Measurements from ENCODE around the gene ANKRD16. TPM values are rescaled to one million over a fixed set of nuclear protein-coding genes. Genes with fewer than 3 reads are reported as not detected.
"Not testable (repeated sequence)": the region's sequence is repeated elsewhere in the genome, so short reads cannot be mapped to it uniquely, and the experiment has no call there.

ANKRD16 gene
- 10 to 100 TPM; 10.2 to 15.5 (median 11.5) TPM for polyA plus RNA-seq (ENCODE audit: insufficient read length in 4 of 4)

DNA sequence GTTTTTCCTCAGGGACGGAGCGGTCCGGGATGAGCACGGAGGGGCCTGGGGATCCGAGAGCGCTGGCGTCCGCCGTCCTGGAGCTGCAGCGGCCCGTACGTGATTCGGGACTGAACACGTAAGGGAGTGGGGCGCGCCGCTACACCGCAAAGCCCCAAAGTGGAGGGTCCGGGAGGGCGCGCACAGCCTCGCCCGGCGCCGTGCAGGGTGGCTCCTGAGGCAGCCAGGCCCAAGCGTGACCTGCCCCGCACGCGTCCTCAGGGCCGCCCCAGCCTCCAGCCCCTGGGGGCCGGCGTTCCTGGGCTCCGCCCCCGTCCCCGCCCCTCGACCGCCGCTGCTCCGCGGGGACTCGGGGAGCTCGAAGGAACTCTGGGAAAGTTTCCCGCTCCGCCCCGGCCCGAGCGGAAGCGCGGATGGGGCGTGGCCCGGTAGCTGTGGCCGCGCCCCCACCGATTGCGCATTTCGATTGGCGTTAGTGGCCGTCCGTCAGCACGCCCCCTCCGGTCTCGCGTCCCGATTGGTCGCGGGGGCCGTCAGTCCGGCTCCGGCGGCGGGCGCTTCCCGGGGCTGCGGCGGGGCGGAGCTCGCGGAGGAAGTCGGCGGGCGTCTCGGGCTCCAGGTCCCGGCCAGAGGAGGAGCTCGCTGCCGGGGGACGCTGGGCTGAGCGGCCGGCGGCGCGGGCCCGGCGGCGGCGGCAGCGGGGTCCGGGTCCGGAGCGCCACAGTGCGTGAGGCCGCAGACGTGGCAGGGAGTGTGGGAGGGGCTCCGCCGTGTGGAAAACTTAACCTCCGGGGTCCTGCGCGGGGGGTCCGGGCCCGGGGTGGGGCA lies at the start of gene ANKRD16, which contains the start of gene FBH1:
ANKRD16 (minus strand) TSS at position 270 of the 828 bp plus-strand sequence. CDS start 539 bp downstream, outside the sequence.
FBH1 (plus strand) TSS at position 620 of the 828 bp plus-strand sequence; CDS start at position 723, 103 bp downstream.
- DNase-seq (ENCODE audit: low read depth in 4 of 4, low spot score in 2 of 4): peak; percentile 87 to 99 (median 98)

DNA sequence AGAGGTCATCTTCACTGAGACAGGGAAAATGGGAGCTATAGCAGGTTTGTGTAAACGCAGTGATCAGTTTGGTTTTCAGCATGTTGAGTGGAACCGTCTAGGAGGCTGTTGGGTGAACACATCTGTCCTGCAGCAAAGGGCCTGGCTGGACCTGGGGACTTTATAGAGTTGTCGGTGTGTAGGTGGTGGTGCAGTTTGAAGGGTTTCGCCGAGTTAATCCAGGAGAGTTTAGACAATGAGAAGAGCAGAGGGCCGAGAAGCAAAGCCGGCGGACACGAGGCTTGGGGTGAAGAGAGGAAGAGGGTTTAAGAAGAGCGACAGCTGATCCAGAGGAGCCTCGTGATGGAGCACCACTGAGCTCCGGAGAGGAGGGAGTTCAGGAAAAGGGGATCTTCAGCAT lies 48.6 kb upstream of the ANKRD16 start:
- no peak for DNase-seq (ENCODE audit: low read depth in 4 of 4, low spot score in 2 of 4)

DNA sequence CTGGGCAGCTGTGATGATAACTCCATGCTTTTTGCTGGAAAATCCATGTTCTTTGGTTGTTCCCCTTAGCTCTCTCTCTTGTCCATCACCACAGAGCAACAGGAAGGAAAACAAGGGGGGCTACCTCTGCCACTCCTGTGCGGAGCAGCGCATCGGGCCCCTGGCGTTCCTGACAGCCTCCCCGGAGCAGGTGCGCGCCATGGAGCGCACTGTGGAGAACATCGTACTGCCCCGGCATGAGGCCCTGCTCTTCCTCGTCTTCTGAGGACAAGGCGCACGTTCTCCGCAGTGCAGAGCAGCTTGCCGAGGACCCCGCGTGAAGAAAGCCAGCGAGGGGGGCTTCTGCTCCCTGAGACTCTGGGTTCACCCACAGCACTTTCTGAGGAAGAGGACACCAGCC lies 47.3 kb upstream of the ANKRD16 start:
- no peak for DNase-seq (ENCODE audit: low read depth in 4 of 4, low spot score in 2 of 4)

DNA sequence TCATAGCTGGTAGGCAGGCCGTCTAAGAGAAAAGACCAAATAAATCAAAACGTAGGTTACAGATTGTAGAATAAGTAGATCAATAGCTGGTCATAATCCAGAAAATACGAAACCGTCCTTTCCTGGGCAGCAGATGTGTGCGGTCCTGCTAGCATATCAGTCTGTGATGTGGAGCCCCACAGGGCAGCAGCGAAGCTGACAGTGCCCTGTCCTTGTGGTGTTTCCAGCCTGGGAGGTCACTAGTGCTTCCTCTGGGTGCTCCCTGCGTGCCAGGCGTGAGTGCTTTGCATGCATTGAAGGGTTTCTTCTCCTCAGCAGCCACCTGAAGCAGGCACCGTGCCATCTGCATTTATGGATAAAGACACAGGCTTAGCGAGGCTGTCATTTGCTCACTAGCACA lies 45.9 kb upstream of the ANKRD16 start:
- no peak for DNase-seq (ENCODE audit: low read depth in 4 of 4, low spot score in 2 of 4)

DNA sequence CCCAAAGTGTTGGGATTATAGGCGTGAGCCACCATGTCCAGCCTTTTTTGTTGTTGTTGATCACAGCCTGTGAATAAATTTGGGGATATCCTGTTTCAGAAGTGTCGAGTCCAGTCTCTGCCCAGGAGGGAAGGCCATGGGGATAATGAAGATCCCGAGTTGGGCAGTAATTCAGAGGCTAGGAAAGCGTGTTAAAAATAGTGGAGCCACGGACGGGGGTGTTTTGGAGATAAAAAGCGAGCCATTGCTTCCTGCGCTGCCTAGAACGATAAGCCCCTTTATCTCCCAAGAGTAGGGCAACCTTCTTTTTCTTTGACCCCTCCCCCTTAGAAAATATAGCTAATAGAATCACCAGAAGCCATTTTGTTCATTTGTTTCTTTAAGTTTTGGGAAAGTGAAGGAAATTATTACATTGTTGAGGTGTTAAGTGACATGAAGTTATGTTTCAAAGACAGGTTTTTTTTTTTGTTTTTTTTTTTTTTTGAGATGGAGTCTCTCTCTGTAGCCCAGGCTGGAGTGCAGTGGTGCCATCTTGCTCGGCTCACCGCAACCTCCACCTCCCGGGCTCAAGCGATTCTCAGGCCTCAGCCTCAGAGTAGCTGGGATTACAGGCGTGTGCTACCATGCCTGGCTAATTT lies 44.3 kb upstream of the ANKRD16 start:
- DNase-seq (ENCODE audit: low read depth in 4 of 4, low spot score in 2 of 4): no peak

DNA sequence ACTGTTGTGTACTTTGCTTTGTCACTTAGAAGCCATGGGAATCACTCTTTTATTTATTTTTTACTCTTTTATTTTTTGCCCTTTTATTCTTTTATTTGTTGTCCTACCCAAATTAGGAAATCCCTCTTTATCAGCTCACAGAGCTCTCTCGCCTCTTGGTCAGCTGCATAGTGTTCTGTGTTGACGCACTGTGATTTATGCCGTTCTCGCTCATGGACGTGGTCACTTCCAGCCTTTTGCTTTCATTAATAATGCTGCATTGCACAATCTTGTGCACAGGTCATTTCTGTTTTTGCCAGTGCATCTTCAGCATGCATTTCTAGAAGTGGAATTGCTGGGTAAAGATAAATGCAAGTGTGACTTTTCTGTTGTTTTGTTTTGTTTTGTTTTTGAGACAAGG lies 42.7 kb upstream of the ANKRD16 start:
- DNase-seq (ENCODE audit: low read depth in 4 of 4, low spot score in 2 of 4): no peak

DNA sequence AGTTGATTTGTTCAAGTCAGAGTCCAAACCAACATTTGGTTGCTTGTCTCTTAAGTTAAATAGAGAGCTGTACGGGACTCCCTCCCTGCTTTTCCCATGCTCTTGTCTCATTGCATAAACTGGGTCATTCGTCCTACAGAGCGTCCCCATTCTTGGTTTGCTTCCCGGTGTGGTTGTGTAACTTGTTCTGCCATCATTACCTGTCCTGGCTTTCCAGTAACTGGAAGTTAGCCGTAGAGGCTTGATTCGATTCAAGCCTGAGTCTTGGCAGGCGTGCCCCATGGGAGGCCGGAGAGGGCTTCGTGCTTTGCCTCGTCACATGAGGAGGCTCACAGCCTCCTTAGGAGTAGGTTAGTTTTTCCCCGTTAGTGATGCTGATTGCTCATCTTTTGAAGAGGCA lies 40.6 kb upstream of the ANKRD16 start:
- no peak for DNase-seq (ENCODE audit: low read depth in 4 of 4, low spot score in 2 of 4)

DNA sequence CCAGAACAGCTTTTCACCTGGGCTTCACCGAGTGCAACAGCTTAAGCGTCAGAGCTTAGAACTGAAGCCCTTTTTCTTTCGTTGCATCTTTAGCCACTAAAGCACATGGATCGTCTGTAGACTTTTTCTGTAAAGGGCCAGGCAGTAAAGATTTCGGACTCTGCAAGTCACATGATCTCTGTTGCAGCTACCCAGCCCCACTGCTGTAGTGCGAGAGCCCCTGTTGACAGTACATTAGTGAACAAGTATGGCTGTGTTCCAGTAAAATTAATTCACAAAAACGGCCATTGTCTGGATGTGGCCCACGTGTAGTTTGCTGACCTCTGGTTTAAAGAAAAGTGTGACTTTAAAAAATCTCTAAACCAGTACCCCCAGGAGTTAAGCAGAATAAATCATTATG lies 39.7 kb upstream of the ANKRD16 start:
- no peak for DNase-seq (ENCODE audit: low read depth in 4 of 4, low spot score in 2 of 4)

DNA sequence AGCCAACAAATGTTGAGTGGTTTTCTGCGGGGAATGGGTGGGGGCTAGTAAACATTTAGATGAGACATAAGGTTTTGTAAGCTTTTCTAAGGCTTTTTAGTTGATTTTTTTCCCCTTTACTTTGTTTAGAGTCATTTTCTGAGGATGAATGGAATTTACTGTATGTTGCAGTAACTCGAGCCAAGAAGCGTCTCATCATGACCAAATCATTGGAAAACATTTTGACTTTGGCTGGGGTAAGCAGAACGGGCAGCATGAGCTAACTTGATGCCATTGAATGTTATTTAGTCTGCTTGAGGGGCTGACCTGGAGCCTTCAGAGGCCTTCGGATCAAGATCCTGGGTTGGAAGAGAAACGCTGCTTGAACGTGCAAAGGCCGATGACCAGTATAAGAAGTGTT lies 37.6 kb upstream of the ANKRD16 start:
- DNase-seq (ENCODE audit: low read depth in 4 of 4, low spot score in 2 of 4): no peak

DNA sequence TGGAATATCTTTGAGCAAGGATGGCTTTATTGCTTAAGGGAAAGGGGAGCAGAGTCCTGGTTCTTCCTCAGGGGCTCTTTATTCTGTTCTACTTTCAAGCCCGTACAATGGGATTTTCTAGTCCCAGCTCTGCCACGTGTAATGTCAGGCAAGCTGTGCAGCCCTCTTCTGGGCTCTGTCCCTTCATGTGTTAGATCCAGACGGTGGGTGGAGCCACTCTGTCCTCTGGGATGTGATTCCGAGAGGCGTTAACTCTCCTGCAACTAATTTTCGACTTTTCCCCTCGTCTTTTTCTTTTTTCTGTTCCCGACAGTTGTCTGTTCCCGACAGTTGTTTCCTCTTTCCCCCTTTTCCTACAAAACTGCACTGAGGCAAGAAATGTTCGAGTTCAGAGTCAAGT lies 35.2 kb upstream of the ANKRD16 start:
- DNase-seq (ENCODE audit: low read depth in 4 of 4, low spot score in 2 of 4): no peak

DNA sequence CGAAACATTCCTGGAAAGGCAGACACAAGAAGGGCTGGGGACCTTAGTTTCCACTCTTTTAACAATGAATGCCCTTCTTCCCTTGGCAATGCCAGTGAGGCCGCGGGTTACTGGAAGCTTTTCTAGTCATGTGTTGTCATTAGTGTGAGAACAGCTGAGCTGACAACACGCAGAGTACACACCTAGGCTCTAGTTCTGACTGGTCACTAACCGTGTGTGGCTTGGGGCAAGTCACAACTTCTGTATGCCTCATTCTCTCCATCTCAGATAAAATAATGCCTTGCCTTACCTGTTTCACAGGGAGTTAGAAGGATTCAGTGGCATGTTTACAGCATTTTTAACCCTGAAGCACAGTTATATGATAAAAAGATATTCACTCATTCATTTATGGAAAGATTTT lies 32.1 kb upstream of the ANKRD16 start:
- DNase-seq (ENCODE audit: low read depth in 4 of 4, low spot score in 2 of 4): no peak

DNA sequence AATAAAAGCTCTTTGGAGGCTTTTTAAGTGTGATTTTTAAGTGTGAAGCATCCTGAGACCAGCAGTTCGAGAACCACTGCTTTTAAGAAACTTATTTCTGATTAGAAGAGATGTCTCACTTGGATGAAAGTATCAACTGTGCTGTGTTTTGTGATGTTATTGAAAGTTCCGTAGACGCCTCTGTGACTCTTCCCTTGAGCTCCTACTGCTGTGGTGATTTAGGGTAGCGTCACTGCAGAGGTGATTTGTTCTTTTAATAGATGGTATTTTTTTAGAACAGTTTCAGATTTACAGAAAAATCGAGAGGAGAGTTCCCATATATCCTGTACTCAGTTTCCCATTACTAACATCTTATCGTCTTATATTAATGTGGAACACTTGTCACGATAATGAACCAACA lies 29.9 kb upstream of the ANKRD16 start:
- no peak for DNase-seq (ENCODE audit: low read depth in 4 of 4, low spot score in 2 of 4)

DNA sequence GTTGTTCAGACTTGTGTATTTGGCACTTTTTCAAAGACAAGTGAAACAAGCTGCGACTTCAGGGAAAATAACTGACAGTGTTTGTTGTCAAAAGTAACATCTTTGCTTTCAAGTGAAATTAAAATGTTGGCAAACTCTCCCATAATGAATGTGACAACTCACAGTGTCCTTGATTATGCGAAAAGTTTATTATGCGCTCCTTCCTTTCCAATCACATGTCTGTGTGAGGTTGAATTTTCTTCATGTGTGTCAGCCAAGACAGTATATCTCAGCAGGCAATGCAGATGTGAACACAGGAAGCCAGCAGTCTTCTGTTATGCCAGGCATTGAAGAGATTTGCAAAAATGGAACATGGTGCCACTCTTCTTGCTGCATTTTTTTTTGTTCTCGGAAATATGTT lies 29.1 kb upstream of the ANKRD16 start:
- DNase-seq (ENCODE audit: low read depth in 4 of 4, low spot score in 2 of 4): no peak

DNA sequence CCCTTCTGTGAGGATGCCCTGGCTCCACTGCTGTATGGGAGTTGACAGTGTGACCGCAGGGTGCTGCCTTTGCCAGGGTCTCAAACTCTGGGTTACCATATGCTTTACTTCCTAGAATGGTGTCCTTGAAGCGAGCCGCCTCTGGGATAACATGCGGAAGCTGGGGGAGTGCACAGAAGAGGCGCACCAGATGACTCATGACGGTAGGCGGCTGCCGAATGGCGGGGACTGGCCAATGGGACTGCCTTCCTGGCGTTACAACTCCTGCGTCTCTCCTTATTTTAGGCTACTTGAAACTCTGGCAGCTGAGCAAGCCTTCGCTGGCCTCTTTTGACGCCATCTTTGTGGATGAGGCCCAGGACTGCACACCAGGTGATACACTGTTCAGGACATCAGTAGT lies 27.6 kb upstream of the ANKRD16 start:
- DNase-seq (ENCODE audit: low read depth in 4 of 4, low spot score in 2 of 4): no peak

DNA sequence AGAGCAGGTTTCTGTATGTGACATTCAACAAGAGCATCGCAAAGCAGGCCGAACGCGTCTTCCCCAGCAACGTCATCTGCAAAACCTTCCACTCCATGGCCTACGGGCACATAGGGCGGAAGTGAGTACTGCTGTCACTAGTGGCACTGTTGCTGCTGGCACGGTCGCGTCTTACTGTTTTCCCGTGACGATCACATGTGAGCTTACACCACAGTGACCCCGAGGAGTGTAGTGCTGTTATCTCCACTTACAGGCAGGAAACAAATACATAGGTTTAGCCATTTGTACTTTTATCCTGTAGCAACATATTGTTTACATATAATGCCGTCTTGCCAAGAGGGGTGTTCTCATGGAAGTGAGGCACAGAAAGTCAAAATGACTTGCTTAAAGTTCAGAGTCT lies 25.8 kb upstream of the ANKRD16 start:
- no peak for DNase-seq (ENCODE audit: low read depth in 4 of 4, low spot score in 2 of 4)

DNA sequence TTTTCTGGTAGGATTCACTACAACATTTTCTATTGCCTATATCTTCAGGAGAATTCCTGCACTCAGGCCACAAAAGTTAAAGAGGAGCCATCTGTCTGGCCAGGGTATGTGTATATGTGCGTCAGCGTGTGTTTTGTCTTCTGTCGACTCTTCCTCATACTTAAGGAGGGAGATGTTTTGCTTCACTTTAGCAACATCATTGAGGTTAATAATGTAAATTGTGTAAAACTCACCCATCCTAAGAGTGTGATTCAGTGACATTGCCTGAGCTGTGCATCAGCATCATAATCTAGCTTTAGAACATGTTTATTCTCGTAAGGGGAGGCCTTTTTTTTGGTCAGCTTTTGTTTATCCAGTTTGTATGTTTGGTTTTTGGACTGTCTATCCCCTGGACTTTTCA lies 24.0 kb upstream of the ANKRD16 start:
- DNase-seq (ENCODE audit: low read depth in 4 of 4, low spot score in 2 of 4): no peak

DNA sequence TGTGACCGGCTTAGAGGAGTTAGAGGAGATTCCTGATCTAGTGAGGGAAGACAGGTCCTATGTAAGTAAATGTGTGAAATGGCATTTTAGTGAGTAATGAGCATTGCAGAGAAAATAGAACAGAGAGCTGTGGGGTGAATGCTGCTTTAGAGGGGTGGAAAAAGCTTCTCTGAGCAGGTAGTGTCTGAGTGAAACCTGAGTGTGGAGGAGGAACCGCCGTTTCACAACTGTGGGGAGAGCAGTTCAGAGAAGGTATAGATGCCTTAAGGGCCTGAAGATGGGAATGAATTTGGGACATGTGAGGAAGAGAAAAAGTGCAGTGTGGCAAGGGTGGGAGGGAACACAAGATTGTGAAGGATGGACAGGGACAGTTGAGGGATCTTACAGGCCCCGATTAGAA lies 22.0 kb upstream of the ANKRD16 start:
- DNase-seq (ENCODE audit: low read depth in 4 of 4, low spot score in 2 of 4): no peak

DNA sequence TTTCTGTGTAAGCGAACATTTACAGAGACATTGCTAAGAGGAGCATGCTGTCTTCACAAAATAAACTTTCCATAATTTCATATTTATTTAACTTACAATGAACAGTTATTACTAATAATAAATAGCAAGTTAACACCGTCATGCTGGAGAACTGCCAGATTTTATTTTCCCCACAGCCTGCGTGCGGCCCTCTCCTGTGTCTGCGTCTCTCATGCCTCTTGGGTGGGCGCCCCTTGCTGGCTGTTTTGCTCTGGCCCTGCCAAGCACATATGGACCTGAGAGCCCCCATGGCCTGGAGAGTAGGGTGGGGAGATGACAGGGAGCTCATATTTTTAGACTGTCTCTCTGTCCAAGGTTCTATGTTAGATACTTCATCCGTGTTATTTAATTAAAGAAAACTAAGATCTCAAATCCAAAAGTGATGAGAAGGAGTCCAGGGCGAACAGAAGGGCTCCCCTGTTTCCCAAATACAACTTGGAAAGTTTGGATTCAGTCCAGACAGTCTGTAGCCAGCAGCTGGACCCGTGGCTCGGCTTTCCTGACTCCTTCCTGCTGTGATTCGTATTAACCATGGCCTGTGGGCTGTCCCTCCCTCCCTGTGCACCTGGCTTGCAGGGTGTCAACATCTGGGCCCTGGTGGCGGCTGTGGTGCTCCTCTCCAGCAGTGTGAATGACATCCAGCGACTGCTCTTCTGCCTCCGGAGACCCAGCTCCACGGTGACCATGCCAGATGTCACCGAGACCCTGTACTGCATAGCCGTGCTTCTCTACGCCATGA lies 20.8 kb upstream of the ANKRD16 start:
- DNase-seq (ENCODE audit: low read depth in 4 of 4, low spot score in 2 of 4): no peak

DNA sequence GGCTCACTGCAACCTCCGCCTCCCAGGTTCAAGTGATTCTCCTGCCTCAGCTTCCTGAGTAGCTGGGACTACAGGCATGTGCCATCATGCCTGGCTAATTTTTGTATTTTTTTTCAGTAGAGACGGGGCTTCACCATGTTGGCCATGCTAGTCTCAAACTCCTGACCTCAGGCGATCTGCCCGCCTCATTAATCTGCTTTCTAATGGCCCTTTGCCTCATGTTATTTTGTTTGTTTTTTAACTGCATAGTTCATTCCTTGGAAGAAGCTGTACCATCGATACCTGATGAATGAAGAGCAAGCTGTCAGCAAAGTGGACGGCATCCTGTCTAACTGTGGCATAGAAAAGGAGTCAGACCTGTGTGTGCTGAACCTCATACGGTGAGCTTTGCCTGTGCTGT lies 19.0 kb upstream of the ANKRD16 start:
- DNase-seq (ENCODE audit: low read depth in 4 of 4, low spot score in 2 of 4): not testable (repeated sequence)

DNA sequence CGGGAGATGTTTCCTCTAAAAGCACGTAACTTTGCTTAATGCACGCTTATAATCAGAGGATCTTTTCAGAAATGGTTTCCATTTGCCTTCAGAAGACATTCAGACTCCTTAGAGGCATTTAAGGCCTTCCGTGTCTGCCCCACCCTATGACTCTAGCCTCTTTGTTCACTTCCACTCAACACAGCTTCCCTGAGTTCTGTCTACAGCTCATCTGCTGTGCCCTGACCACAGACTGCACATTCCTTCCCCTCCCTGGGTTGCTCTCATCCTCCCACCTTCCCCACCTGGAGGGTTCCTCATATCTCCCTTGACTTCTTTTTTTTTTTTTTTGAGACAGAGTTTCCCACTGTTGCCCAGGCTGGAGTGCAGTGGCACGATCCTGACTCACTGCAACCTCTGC lies 17.0 kb upstream of the ANKRD16 start:
- DNase-seq (ENCODE audit: low read depth in 4 of 4, low spot score in 2 of 4): no peak

DNA sequence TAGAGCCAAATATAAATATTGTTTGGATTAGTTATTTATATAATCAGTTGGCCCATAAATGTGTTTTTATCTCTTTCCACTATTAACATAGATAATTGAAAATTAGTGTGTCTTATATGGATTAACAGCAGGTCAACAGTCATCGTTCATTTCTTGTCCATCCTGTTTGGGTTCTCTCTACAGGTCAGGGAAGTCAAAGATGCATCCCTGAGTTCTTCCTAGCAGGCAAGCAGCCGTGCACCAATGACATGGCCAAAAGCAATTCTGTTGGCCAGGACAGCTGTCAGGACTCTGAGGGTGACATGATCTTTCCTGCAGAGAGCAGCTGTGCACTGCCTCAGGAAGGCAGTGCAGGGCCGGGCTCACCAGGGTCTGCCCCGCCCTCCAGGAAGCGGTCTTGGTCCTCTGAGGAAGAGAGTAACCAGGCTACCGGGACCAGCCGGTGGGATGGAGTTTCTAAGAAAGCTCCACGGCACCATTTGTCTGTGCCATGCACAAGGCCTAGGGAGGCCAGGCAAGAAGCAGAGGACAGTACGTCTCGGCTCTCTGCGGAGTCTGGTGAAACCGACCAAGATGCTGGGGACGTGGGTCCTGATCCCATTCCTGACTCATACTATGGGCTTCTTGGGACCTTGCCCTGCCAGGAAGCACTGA lies 16.3 kb upstream of the ANKRD16 start:
- DNase-seq (ENCODE audit: low read depth in 4 of 4, low spot score in 2 of 4): no peak

Measured in left renal cortex interstitium (tissue), 4 donors.